WTC11 (cell line): ENCODE data around the gene DNAJB5. TPM values are rescaled to one million over a fixed set of nuclear protein-coding genes. Genes with fewer than 3 reads are reported as not detected.

ENCODE experiments used
- ATAC-seq: fragments of 200-7000 bp; cut with Tn5 transposase; 2 replicates; pipeline ENCODE4 v1.10.0; 2021; ENCODE audit warnings: mild to moderate bottlenecking, moderate library complexity
- CTCF ChIA-PET: fragments of 300-600 bp; sonication (Branson Sonifier 250); formaldehyde crosslinking; loops from one replicate; lab custom pipeline; 2021; ENCODE audit warnings: antibody characterized with exemption; lab: Charles Lee
- POLR2A ChIA-PET: fragments of 350-600 bp; sonication (Branson Sonifier 250); formaldehyde crosslinking; loops from one replicate; lab custom pipeline; 2021; ENCODE audit warnings: antibody characterized with exemption; lab: Charles Lee
- DNase-seq: peaks from one replicate; pipeline ENCODE4 v3.0.0; 2021; ENCODE audit warnings: low spot score
- H3K27ac Mint-ChIP-seq: 2 replicates; pipeline ENCODE4 v1.8.0; 2021; ENCODE audit warnings: mixed read lengths
- H3K27me3 Mint-ChIP-seq: 2 replicates; pipeline ENCODE4 v1.8.0; 2021; ENCODE audit warnings: low read depth, mild to moderate bottlenecking, moderate library complexity, mixed read lengths
- H3K36me3 Mint-ChIP-seq: 2 replicates; pipeline ENCODE4 v1.8.0; 2021; ENCODE audit warnings: mixed read lengths
- H3K4me1 Mint-ChIP-seq: 2 replicates; pipeline ENCODE4 v1.8.0; 2022; ENCODE audit warnings: mixed read lengths
- H3K4me3 Mint-ChIP-seq: 2 replicates; pipeline ENCODE4 v1.8.0; 2021; ENCODE audit warnings: mild to moderate bottlenecking, moderate library complexity, mixed read lengths
- H3K9me3 Mint-ChIP-seq: 2 replicates; pipeline ENCODE4 v1.8.0; 2021; ENCODE audit warnings: mixed read lengths
- ELF4 ChIP-seq: sonication (generic); formaldehyde crosslinking; IDR thresholded peaks from 2 replicates; pipeline ENCODE4 v1.8.1; 2022; ENCODE audit warnings: low read depth, mild to moderate bottlenecking, moderate library complexity, missing genetic modification reagents
- FOXJ3 ChIP-seq: sonication (generic); formaldehyde crosslinking; IDR thresholded peaks from 2 replicates; pipeline ENCODE4 v1.9.0; 2021; ENCODE audit warnings: missing genetic modification reagents, mild to moderate bottlenecking, borderline replicate concordance
- FOXP1 ChIP-seq: sonication (generic); formaldehyde crosslinking; IDR thresholded peaks from 2 replicates; pipeline ENCODE4 v1.8.0; 2022; ENCODE audit warnings: missing genetic modification reagents, mild to moderate bottlenecking, moderate library complexity, borderline replicate concordance
- GABPB1 ChIP-seq: sonication (generic); formaldehyde crosslinking; IDR thresholded peaks from 2 replicates; pipeline ENCODE4 v1.8.1; 2023; ENCODE audit warnings: mild to moderate bottlenecking, missing genetic modification reagents
- RELA ChIP-seq: sonication (generic); formaldehyde crosslinking; IDR thresholded peaks from 2 replicates; pipeline ENCODE4 v1.8.1; 2022; ENCODE audit warnings: missing genetic modification reagents, mild to moderate bottlenecking, borderline replicate concordance
- RORB ChIP-seq: fragments of 250-450 bp; sonication (Bioruptor Pico); IDR thresholded peaks from 2 replicates; pipeline ENCODE4 v1.9.0; 2021; ENCODE audit warnings: mild to moderate bottlenecking
- ZNF219 ChIP-seq: sonication (generic); formaldehyde crosslinking; IDR thresholded peaks from 2 replicates; pipeline ENCODE4 v1.8.0; 2023; ENCODE audit warnings: missing genetic modification reagents, mild to moderate bottlenecking, borderline replicate concordance
- ZNF263 ChIP-seq: sonication (generic); formaldehyde crosslinking; IDR thresholded peaks from 2 replicates; pipeline ENCODE4 v1.8.1; 2022; ENCODE audit warnings: low read depth, mild to moderate bottlenecking, moderate library complexity, missing genetic modification reagents
- ZNF396 ChIP-seq: fragments of 250-450 bp; sonication (Bioruptor Pico); IDR thresholded peaks from 2 replicates; pipeline ENCODE4 v1.8.0; 2021; ENCODE audit warnings: mild to moderate bottlenecking, moderate library complexity, borderline replicate concordance
- ZNF416 ChIP-seq: fragments of 250-450 bp; sonication (Bioruptor Pico); IDR thresholded peaks from 2 replicates; pipeline ENCODE4 v1.9.0; 2021; ENCODE audit warnings: mild to moderate bottlenecking, inconsistent platforms
- total RNA-seq: library from RNA; stranded (reverse); gene quantifications from 3 replicates; pipeline ENCODE4 v1.2.3, GENCODE V29; 2021
- TF ChIP-seq, protein P1 (sequence below): sonication (generic); formaldehyde crosslinking; IDR thresholded peaks from 2 replicates; pipeline ENCODE4 v1.8.0; 2023; ENCODE audit warnings: mild to moderate bottlenecking, missing genetic modification reagents
- TF ChIP-seq, protein P2 (sequence below): fragments of 200-600 bp; IDR thresholded peaks from 2 replicates; pipeline ENCODE4 v1.8.0; 2022; ENCODE audit warnings: antibody characterized with exemption
- TF ChIP-seq, protein P3 (sequence below): sonication (generic); formaldehyde crosslinking; IDR thresholded peaks from 2 replicates; pipeline ENCODE4 v1.8.1; 2022; ENCODE audit warnings: missing genetic modification reagents, borderline replicate concordance
- TF ChIP-seq, protein P4 (sequence below): sonication (generic); formaldehyde crosslinking; IDR thresholded peaks from 2 replicates; pipeline ENCODE4 v1.8.1; 2023; ENCODE audit warnings: mild to moderate bottlenecking, missing genetic modification reagents, moderate library complexity
- TF ChIP-seq, protein P5 (sequence below): fragments of 250-450 bp; sonication (Bioruptor Pico); IDR thresholded peaks from 2 replicates; pipeline ENCODE4 v1.9.0; 2021; ENCODE audit warnings: mild to moderate bottlenecking
- TF ChIP-seq, protein P6 (sequence below): sonication (generic); formaldehyde crosslinking; IDR thresholded peaks from 2 replicates; pipeline ENCODE4 v1.8.1; 2023; ENCODE audit warnings: mild to moderate bottlenecking, missing genetic modification reagents

Gene DNAJB5
- total RNA-seq, 1 experiment from 2014 or later: 30.0 TPM

DNA sequence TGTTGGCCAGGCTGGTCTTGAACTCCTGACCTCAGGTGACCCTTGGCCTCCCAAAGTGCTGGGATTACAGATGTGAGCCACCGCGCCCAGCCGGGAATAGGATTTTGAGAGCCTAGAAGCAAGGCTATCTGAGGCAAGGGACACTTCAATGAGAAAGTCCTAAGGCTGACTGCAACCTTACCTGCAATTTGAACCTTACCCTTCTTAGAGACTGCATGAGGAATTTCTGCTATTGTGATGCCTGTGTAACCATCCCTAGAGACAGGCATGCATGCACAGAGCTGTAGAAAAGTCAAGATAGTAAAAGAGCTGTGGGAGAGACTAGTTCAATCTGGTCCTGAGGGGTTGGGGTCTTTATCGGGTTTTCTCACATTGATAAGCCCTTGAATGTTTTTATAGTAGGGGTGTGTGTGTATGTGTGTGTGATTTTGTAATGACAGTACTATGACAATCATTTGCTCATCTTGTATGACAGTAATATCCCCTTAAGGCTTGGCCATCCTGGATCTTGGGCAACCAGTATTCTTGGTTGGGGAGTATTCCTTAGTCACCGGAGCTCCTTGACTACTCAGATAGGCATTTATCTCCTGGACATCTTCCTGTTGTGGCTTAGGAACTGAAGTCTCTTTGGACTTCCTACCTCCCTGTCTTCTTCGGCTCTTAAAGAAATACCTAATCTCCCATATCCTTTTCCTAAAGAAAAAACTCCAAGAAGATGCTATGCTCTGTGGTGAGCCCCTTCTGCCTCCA lies 11.2 kb downstream of the DNAJB5 start (continued):
- TF ChIP-seq, protein P1, sequence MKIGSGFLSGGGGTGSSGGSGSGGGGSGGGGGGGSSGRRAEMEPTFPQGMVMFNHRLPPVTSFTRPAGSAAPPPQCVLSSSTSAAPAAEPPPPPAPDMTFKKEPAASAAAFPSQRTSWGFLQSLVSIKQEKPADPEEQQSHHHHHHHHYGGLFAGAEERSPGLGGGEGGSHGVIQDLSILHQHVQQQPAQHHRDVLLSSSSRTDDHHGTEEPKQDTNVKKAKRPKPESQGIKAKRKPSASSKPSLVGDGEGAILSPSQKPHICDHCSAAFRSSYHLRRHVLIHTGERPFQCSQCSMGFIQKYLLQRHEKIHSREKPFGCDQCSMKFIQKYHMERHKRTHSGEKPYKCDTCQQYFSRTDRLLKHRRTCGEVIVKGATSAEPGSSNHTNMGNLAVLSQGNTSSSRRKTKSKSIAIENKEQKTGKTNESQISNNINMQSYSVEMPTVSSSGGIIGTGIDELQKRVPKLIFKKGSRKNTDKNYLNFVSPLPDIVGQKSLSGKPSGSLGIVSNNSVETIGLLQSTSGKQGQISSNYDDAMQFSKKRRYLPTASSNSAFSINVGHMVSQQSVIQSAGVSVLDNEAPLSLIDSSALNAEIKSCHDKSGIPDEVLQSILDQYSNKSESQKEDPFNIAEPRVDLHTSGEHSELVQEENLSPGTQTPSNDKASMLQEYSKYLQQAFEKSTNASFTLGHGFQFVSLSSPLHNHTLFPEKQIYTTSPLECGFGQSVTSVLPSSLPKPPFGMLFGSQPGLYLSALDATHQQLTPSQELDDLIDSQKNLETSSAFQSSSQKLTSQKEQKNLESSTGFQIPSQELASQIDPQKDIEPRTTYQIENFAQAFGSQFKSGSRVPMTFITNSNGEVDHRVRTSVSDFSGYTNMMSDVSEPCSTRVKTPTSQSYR (CRISPR knock-in tag): no peak
- no peak for TF ChIP-seq ZNF396 (CRISPR knock-in tag)
- TF ChIP-seq, protein P2, sequence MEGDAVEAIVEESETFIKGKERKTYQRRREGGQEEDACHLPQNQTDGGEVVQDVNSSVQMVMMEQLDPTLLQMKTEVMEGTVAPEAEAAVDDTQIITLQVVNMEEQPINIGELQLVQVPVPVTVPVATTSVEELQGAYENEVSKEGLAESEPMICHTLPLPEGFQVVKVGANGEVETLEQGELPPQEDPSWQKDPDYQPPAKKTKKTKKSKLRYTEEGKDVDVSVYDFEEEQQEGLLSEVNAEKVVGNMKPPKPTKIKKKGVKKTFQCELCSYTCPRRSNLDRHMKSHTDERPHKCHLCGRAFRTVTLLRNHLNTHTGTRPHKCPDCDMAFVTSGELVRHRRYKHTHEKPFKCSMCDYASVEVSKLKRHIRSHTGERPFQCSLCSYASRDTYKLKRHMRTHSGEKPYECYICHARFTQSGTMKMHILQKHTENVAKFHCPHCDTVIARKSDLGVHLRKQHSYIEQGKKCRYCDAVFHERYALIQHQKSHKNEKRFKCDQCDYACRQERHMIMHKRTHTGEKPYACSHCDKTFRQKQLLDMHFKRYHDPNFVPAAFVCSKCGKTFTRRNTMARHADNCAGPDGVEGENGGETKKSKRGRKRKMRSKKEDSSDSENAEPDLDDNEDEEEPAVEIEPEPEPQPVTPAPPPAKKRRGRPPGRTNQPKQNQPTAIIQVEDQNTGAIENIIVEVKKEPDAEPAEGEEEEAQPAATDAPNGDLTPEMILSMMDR: no peak

DNA sequence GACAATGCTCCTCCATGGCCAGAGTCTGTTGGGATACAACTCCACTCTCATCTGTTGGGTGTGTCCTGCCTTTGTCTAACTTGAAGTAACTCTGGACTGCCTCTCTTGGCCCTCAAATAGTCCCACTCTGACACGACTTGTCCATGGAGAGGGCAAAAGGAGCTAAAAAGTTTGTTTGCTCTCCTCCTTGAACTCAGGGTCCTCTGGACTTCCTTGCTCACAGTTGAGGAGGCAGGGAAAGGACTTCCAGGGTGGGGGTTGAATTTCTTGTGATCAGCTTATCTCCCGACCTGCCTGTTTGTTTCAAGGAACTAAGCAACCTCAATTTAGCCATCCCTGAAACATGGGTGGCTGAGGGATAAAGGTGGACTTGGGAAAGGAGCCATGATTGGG lies 11.7 kb downstream of the DNAJB5 start:
- H3K4me1 Mint-ChIP-seq: peaks cover 50% of the 10 kb centered on the region
- no peak for ATAC-seq
- H3K4me3 Mint-ChIP-seq: no peak overlapping the region
- CTCF ChIA-PET: interaction anchor here (1.4 to 3.1 kb wide), 2 partner anchors 16 to 102 kb away, joined by 3 to 14 read pairs; no protein-coding TSS in a partner anchor
- H3K36me3 Mint-ChIP-seq: peaks cover 14% of the 10 kb centered on the region
- no peak overlapping the region for H3K27ac Mint-ChIP-seq
- no peak for DNase-seq
- POLR2A ChIA-PET: interaction anchor here (2.1 kb wide), 1 partner anchor 11 kb away, joined by 8 read pairs; the partner anchor contains the start of gene DNAJB5
- peaks cover 6% of the 10 kb centered on the region; the same call in 1 of the 2 replicates for H3K9me3 Mint-ChIP-seq
- H3K27me3 Mint-ChIP-seq: no peaks in the 10 kb centered on the region
- TF ChIP-seq ZNF219 (CRISPR knock-in tag) (no peak), FOXJ3 (CRISPR knock-in tag) (no peak), RORB (CRISPR knock-in tag) (no peak), ZNF416 (CRISPR knock-in tag) (no peak), ZNF263 (CRISPR knock-in tag) (no peak), GABPB1 (CRISPR knock-in tag) (no peak), FOXP1 (CRISPR knock-in tag) (no peak), RELA (CRISPR knock-in tag) (no peak), ELF4 (CRISPR knock-in tag) (no peak)
- TF ChIP-seq, protein P3, sequence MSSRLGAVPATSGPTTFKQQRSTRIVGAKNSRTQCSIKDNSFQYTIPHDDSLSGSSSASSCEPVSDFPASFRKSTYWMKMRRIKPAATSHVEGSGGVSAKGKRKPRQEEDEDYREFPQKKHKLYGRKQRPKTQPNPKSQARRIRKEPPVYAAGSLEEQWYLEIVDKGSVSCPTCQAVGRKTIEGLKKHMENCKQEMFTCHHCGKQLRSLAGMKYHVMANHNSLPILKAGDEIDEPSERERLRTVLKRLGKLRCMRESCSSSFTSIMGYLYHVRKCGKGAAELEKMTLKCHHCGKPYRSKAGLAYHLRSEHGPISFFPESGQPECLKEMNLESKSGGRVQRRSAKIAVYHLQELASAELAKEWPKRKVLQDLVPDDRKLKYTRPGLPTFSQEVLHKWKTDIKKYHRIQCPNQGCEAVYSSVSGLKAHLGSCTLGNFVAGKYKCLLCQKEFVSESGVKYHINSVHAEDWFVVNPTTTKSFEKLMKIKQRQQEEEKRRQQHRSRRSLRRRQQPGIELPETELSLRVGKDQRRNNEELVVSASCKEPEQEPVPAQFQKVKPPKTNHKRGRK (CRISPR knock-in tag): no peak
- TF ChIP-seq, protein P2: no peak
- TF ChIP-seq, protein P4, sequence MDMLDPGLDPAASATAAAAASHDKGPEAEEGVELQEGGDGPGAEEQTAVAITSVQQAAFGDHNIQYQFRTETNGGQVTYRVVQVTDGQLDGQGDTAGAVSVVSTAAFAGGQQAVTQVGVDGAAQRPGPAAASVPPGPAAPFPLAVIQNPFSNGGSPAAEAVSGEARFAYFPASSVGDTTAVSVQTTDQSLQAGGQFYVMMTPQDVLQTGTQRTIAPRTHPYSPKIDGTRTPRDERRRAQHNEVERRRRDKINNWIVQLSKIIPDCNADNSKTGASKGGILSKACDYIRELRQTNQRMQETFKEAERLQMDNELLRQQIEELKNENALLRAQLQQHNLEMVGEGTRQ (CRISPR knock-in tag): no peak
- TF ChIP-seq, protein P5, sequence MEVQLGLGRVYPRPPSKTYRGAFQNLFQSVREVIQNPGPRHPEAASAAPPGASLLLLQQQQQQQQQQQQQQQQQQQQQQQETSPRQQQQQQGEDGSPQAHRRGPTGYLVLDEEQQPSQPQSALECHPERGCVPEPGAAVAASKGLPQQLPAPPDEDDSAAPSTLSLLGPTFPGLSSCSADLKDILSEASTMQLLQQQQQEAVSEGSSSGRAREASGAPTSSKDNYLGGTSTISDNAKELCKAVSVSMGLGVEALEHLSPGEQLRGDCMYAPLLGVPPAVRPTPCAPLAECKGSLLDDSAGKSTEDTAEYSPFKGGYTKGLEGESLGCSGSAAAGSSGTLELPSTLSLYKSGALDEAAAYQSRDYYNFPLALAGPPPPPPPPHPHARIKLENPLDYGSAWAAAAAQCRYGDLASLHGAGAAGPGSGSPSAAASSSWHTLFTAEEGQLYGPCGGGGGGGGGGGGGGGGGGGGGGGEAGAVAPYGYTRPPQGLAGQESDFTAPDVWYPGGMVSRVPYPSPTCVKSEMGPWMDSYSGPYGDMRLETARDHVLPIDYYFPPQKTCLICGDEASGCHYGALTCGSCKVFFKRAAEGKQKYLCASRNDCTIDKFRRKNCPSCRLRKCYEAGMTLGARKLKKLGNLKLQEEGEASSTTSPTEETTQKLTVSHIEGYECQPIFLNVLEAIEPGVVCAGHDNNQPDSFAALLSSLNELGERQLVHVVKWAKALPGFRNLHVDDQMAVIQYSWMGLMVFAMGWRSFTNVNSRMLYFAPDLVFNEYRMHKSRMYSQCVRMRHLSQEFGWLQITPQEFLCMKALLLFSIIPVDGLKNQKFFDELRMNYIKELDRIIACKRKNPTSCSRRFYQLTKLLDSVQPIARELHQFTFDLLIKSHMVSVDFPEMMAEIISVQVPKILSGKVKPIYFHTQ (CRISPR knock-in tag): no peak
- TF ChIP-seq, protein P6, sequence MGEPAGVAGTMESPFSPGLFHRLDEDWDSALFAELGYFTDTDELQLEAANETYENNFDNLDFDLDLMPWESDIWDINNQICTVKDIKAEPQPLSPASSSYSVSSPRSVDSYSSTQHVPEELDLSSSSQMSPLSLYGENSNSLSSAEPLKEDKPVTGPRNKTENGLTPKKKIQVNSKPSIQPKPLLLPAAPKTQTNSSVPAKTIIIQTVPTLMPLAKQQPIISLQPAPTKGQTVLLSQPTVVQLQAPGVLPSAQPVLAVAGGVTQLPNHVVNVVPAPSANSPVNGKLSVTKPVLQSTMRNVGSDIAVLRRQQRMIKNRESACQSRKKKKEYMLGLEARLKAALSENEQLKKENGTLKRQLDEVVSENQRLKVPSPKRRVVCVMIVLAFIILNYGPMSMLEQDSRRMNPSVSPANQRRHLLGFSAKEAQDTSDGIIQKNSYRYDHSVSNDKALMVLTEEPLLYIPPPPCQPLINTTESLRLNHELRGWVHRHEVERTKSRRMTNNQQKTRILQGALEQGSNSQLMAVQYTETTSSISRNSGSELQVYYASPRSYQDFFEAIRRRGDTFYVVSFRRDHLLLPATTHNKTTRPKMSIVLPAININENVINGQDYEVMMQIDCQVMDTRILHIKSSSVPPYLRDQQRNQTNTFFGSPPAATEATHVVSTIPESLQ: no peak
- TF ChIP-seq, protein P1 (CRISPR knock-in tag): no peak
